Endothelial cell of umbilical vein (primary cell): ENCODE results near the gene PLXNB3. TPM values are rescaled to one million over a fixed set of nuclear protein-coding genes. Genes with fewer than 3 reads are reported as not detected.

ENCODE experiments used
- BruUV-seq: library from RNA; stranded (reverse); fragments of 400-500 nt; replicated peaks from 2 replicates; lab custom pipeline; 2021; lab: Mats Ljungman, UMichigan
- CTCF ChIA-PET: fragments of 300-600, 350-600 bp; sonication (Branson Sonifier 250); formaldehyde crosslinking; loops from one replicate; lab custom pipeline; 2021; ENCODE audit warnings: antibody characterized with exemption, inconsistent platforms; lab: Charles Lee
- POLR2A ChIA-PET: fragments of 300-600, 350-600 bp; sonication (Branson Sonifier 250); formaldehyde crosslinking; loops from one replicate; lab custom pipeline; 2021; ENCODE audit warnings: antibody characterized with exemption, inconsistent platforms; lab: Charles Lee
- DNase-seq: peaks from one replicate; pipeline ENCODE4 v3.0.0-alpha.2; 2011; ENCODE audit warnings: low read depth, low spot score
- FAIRE-seq: peaks from 2 replicates; lab custom pipeline; 2011; peaks lifted over from hg19 to GRCh38; lab: Jason Lieb, UNC
- H2AFZ ChIP-seq: 2 replicates; pipeline ENCODE4 v1.6.0; 2012; ENCODE audit warnings: low read depth, low read length, control low read depth, inconsistent platforms
- H3K27ac ChIP-seq: 2 replicates; pipeline ENCODE4 v1.5.1; 2011; ENCODE audit warnings: low read depth, mild to moderate bottlenecking, control low read depth, low read length, moderate library complexity; ENCODE audit not compliant: insufficient read depth
- H3K27me3 ChIP-seq, 2 experiments: 2 replicates each; pipeline versions ENCODE4 v1.6.0 to v1.6.1; 2011; ENCODE audit warnings: low read length in 2 of 2, mixed read lengths in 1 of 2; ENCODE audit not compliant: control insufficient read depth in 2 of 2, insufficient read depth in 2 of 2
- H3K36me3 ChIP-seq, 2 experiments: 2 replicates in 1 of 2; 3 replicates in 1 of 2; pipeline ENCODE4 v1.5.1; 2011; ENCODE audit warnings: low read length in 2 of 2, mild to moderate bottlenecking in 1 of 2, moderate library complexity in 1 of 2; ENCODE audit not compliant: control insufficient read depth in 2 of 2, insufficient read depth in 2 of 2; ENCODE audit errors: extremely low read depth in 1 of 2
- H3K4me1 ChIP-seq: 3 replicates; pipeline ENCODE4 v1.5.1; 2011; ENCODE audit warnings: mild to moderate bottlenecking, low read length; ENCODE audit not compliant: control insufficient read depth, insufficient read depth; ENCODE audit errors: extremely low read depth
- H3K4me2 ChIP-seq: 2 replicates; pipeline ENCODE4 v1.6.1; 2011; ENCODE audit warnings: low read length, control low read depth, mixed read lengths; ENCODE audit not compliant: insufficient read depth
- H3K4me3 ChIP-seq, 3 experiments: fragments of 200-600 bp in 1 of 3; sonication (generic), shearing (Covaris generic) in 1 of 3; replicated peaks in 1 of 3; 2 replicates each; pipeline ENCODE4 v1.5.1; 2011 to 2016; ENCODE audit warnings: control low read depth in 3 of 3, low read length in 3 of 3, mild to moderate bottlenecking in 2 of 3, inconsistent platforms in 1 of 3, low read depth in 1 of 3, moderate library complexity in 1 of 3; ENCODE audit not compliant: insufficient read depth in 1 of 3
- H3K79me2 ChIP-seq: 2 replicates; pipeline ENCODE4 v1.6.0; 2012; ENCODE audit warnings: low read length, inconsistent platforms; ENCODE audit not compliant: control insufficient read depth, insufficient read depth
- H3K9ac ChIP-seq: replicated peaks from 2 replicates; pipeline ENCODE3; 2011; ENCODE audit warnings: low read length, control low read depth; ENCODE audit not compliant: insufficient read depth; ENCODE audit errors: extremely low read depth
- H3K9me1 ChIP-seq: replicated peaks from 3 replicates; pipeline ENCODE4 v1.6.0; 2011; ENCODE audit warnings: mild to moderate bottlenecking, low read length; ENCODE audit not compliant: control insufficient read depth, insufficient read depth; ENCODE audit errors: extremely low read depth
- H3K9me3 ChIP-seq: replicated peaks from 2 replicates; pipeline ENCODE4 v1.5.1; 2012; ENCODE audit warnings: low read length, inconsistent platforms; ENCODE audit not compliant: control insufficient read depth, insufficient read depth
- H4K20me1 ChIP-seq: replicated peaks from 2 replicates; pipeline ENCODE3; 2011; ENCODE audit warnings: mild to moderate bottlenecking, low read length; ENCODE audit not compliant: control insufficient read depth, insufficient read depth; ENCODE audit errors: extremely low read depth
- CTCF ChIP-seq, 2 donors: IDR thresholded peaks; 1 replicate in 1 of 2; 2 replicates in 1 of 2; pipeline ENCODE4 v1.5.1; 2011; ENCODE audit warnings: low read length in 2 of 2, mild to moderate bottlenecking in 2 of 2, moderate library complexity in 2 of 2, control low read depth in 1 of 2, inconsistent platforms in 1 of 2, low read depth in 1 of 2; ENCODE audit not compliant: insufficient read depth in 1 of 2; ENCODE audit errors: extremely low read depth in 1 of 2
- EZH2 ChIP-seq: IDR thresholded peaks from 2 replicates; pipeline ENCODE4 v1.6.1; 2012; ENCODE audit warnings: borderline replicate concordance, low read depth, mild to moderate bottlenecking, moderate library complexity, low read length, inconsistent platforms; ENCODE audit not compliant: severe bottlenecking
- GATA2 ChIP-seq: IDR thresholded peaks from 2 replicates; pipeline ENCODE4 v1.7.0; 2011; ENCODE audit warnings: low read depth, mild to moderate bottlenecking, moderate library complexity, mixed read lengths, low read length; ENCODE audit not compliant: insufficient read length, insufficient read depth
- JUN ChIP-seq: IDR thresholded peaks from 2 replicates; pipeline ENCODE4 v1.6.1; 2011; ENCODE audit warnings: borderline replicate concordance, low read depth; ENCODE audit not compliant: insufficient read length, insufficient read depth
- MYC ChIP-seq: IDR thresholded peaks from one replicate; pipeline ENCODE4 v1.6.1; 2011; ENCODE audit warnings: mild to moderate bottlenecking, low read depth, low read length
- POLR2A ChIP-seq: IDR thresholded peaks from 2 replicates; pipeline ENCODE4 v1.6.1; 2012; ENCODE audit warnings: low read depth, mild to moderate bottlenecking, control low read depth, low read length
- POLR2AphosphoS5 ChIP-seq: IDR thresholded peaks from 2 replicates; pipeline ENCODE4 v1.6.1; 2012; ENCODE audit warnings: low read depth, mild to moderate bottlenecking, control low read depth, low read length, moderate library complexity; ENCODE audit not compliant: insufficient read depth
- dilution Hi-C: fragments of 300-500 bp; cut with MboI; formaldehyde crosslinking; loops from one replicate; pipeline ENCODE4 v1.15.0; 2019; ENCODE audit warnings: low sequenced_read_pairs; ENCODE audit not compliant: extremely low pct_ligation_motif_present
- intact Hi-C: fragments of 100-400 bp; cut with micrococcal nuclease; formaldehyde crosslinking; loops from one replicate; pipeline ENCODE4 v1.10.0; 2022
- polyA plus RNA-seq, 4 experiments: library from polyadenylated mRNA; depleted of rRNA in 3 of 4; stranded (reverse) in 3 of 4; unstranded in 1 of 4; fragments of >200 nt; gene quantifications; 2 replicates each; pipeline versions ENCODE4 v1.2.1 to v1.2.3, GENCODE V29; 2011 to 2012; ENCODE audit warnings: missing spikeins in 1 of 4
- total RNA-seq: library from RNA; stranded (reverse); gene quantifications from 2 replicates; pipeline ENCODE4 v1.2.3, GENCODE V29; 2021

The PLXNB3 gene
- total and polyA plus RNA-seq, 2 donors (not counting 3 experiments of a cell fraction or from before 2014, with no cell fraction given): 19.0 to 31.4 TPM

GRCh38 chrX:153800177-153800722, 36.2 kb downstream of the PLXNB3 start:
- DNase-seq (no peak), FAIRE-seq (no peak)
- Histone ChIP-seq H3K4me3 (no peak overlapping the region), H3K36me3 (peaks cover 0 to 16% of the 10 kb centered on the region in 2 experiments), H3K4me1 (peaks cover 9% of the 10 kb centered on the region), H3K27me3 (no peaks in the 10 kb centered on the region), H3K79me2 (peaks cover 19% of the 10 kb centered on the region), H3K9ac (no peak overlapping the region), H3K27ac (no peak overlapping the region), H3K9me1 (no peaks in the 10 kb centered on the region), H3K9me3 (no peaks in the 10 kb centered on the region), H2AFZ (no peak overlapping the region), H3K4me2 (no peak overlapping the region), H4K20me1 (no peaks in the 10 kb centered on the region)
- TF ChIP-seq JUN (no peak), EZH2 (no peak), GATA2 (no peak), POLR2A (peak; percentile 29), CTCF (IDR thresholded peaks at IDR 0.05; ENCODE audit: extremely low read depth in 1 of 2, insufficient read depth in 1 of 2, low read depth in 1 of 2, low read length in 2 of 2) (no peak), POLR2AphosphoS5 (peak; percentile 21)
- ChIA-PET CTCF (no interaction called here), POLR2A (no interaction called here)
- BruUV-seq: no TSS peak
- intact Hi-C loops (no loop called here), dilution Hi-C loops (no loop called here)

GRCh38 chrX:153800746-153801145, 36.7 kb downstream of the PLXNB3 start:
- Histone ChIP-seq H3K79me2 (peaks cover 14% of the 10 kb centered on the region), H3K4me3 (no peak overlapping the region), H2AFZ (no peak overlapping the region), H3K9ac (no peak overlapping the region), H3K4me2 (no peak overlapping the region), H3K9me1 (no peaks in the 10 kb centered on the region), H3K36me3 (peaks cover 0 to 16% of the 10 kb centered on the region in 2 experiments), H3K27ac (no peak overlapping the region), H3K9me3 (no peaks in the 10 kb centered on the region), H3K4me1 (peaks cover 4% of the 10 kb centered on the region), H4K20me1 (no peaks in the 10 kb centered on the region), H3K27me3 (no peaks in the 10 kb centered on the region)
- BruUV-seq: no TSS peak
- intact Hi-C loops (no loop called here), dilution Hi-C loops (no loop called here)
- no peak for TF ChIP-seq JUN
- no peak for TF ChIP-seq POLR2AphosphoS5
- no peak for TF ChIP-seq EZH2
- TF ChIP-seq MYC: no peak
- FAIRE-seq (no peak), DNase-seq (no peak)
- ChIA-PET CTCF (no interaction called here), POLR2A (no interaction called here)
